C4-2B (cell line): ENCODE results near the gene NFKB1.
A peak's percentile ranks its signal among the peaks of the same experiment; 100 is the strongest.

Source experiments
- ZFX ChIP-seq: fragments of 450-650 bp; IDR thresholded peaks from 2 replicates; pipeline ENCODE4 v1.6.1; 2017
- TF ChIP-seq, protein P1 (sequence below): fragments of 450-650 bp; conservative IDR thresholded peaks from 2 replicates; pipeline ENCODE4 v1.5.1; 2017; ENCODE audit warnings: mild to moderate bottlenecking

DNA sequence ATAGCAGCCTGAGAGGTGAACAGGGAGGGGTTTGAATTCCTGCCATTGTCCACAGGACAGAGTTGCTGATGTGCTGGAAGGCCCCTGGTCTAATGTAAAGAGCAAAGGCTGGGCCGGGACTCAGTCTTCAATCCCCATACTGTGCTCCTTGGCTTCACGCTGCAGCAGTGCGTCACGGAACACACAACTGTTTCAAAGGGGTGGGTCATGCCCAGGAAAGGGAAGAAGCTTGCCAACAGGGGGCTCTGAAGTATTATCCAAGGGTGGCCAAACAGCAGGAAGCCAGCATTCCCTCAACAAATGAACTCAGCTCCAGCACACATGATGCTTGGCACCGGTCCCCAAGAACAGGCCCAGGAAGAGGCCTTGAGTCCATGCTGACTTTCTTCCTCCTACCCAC is 122.5 kb downstream of the NFKB1 start:
- TF ChIP-seq, protein P1, sequence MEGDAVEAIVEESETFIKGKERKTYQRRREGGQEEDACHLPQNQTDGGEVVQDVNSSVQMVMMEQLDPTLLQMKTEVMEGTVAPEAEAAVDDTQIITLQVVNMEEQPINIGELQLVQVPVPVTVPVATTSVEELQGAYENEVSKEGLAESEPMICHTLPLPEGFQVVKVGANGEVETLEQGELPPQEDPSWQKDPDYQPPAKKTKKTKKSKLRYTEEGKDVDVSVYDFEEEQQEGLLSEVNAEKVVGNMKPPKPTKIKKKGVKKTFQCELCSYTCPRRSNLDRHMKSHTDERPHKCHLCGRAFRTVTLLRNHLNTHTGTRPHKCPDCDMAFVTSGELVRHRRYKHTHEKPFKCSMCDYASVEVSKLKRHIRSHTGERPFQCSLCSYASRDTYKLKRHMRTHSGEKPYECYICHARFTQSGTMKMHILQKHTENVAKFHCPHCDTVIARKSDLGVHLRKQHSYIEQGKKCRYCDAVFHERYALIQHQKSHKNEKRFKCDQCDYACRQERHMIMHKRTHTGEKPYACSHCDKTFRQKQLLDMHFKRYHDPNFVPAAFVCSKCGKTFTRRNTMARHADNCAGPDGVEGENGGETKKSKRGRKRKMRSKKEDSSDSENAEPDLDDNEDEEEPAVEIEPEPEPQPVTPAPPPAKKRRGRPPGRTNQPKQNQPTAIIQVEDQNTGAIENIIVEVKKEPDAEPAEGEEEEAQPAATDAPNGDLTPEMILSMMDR: 0 out of 2 replicates have a peak, but pooled peaks have one; percentile 1
- no peak for TF ChIP-seq ZFX
